UCSD-AML1 (cell line): ENCODE data around the gene TNRC6C.
A peak's percentile ranks its signal among the peaks of the same experiment; 100 is the strongest.

Source experiments
- DNase-seq: peaks from one replicate; lab custom pipeline; 2025; ENCODE audit not compliant: unreplicated experiment; lab: John Stamatoyannopoulos, UW

The TNRC6C gene

DNA sequence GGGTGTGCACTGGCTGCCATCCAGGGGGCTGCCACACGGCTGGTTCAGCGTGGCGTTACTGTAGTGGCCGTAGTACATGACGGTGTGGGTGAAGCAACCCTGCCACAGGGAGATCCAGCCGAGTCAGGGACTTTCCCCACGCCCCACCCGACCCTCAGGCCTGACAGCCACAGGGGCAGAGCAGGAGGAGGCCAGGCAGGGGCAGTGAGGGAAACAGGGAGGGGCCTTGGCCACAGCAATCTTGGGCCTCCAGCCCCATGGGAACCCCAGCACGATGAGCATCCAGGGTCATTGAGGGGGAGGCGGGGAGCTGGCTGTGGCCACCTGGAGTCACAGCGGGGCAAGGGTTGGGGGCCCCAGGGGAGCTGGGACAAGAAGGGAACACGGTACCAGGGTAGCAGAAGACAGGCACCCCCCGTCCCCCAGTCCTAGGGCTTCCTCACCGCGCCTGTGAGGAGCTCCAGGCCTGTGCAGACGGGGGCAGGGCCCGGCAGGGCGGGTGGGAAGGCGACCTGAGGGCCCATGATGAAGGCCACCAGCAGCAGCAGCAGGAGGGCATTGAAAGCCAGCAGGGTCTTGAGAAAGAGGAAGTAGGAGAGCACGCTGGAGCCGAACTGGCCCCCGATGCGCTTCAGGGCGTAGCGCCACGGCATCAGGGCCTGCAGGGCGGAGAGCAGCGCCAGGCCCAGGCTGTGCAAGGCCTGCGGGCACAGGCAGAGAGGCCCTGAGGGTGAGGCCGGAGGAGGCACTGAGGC, 165.8 kb downstream of the TNRC6C start:
- peak; percentile 34 for DNase-seq

DNA sequence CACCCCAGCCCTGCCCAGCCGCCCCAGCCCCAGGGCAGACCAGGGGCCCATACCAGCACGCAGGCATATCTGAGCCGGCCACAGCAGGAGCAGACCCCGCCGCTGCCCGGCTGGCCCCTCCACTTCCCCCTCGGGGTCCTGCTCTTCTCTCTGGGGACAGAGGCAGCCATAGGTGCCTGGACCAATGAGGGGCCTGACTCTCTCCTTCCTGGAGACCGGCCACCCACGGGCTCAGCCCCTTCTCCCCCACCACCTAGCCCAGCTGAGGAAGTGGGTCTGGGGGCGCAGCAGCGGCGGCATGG, 166.3 kb downstream of the TNRC6C start:
- no peak for DNase-seq

DNA sequence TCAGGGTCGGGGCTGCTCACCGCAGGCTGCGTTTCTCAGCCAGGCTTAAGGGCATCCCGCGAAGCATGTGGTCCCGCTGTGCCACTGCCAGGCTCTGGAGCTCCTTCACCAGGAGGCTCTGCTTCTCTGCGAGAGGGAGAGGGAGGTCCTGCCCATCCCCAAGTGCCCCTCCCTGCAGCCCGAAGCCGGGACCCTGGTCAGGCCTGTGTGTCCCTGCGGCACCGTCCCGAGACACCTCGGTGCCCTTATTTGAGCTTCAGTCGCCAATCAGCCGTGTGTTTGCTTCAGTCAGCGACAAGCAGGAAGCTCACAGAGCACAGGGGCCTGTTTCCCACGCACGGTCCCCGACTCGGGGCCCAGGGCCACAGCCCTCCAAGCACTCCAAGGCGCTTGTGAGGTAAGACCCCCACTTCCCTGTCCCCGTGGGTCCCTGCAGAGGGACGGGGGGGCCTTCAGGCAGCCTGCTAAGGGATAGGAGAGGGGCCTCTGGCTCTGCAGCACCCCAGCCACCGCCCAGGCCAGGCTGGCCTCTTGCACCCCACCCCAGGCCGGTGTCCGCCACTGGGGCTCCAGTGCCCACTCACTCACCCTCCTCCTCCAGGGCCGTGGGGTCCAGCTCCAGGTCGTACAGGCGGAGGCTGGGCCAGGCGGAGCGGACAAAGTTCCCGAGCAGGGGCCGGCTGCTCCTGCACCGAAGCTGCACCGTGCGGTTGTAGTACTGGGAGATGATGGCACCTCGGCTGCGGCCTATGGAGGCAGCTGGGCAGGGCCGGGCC, 166.8 kb downstream of the TNRC6C start:
- DNase-seq: no peak

DNA sequence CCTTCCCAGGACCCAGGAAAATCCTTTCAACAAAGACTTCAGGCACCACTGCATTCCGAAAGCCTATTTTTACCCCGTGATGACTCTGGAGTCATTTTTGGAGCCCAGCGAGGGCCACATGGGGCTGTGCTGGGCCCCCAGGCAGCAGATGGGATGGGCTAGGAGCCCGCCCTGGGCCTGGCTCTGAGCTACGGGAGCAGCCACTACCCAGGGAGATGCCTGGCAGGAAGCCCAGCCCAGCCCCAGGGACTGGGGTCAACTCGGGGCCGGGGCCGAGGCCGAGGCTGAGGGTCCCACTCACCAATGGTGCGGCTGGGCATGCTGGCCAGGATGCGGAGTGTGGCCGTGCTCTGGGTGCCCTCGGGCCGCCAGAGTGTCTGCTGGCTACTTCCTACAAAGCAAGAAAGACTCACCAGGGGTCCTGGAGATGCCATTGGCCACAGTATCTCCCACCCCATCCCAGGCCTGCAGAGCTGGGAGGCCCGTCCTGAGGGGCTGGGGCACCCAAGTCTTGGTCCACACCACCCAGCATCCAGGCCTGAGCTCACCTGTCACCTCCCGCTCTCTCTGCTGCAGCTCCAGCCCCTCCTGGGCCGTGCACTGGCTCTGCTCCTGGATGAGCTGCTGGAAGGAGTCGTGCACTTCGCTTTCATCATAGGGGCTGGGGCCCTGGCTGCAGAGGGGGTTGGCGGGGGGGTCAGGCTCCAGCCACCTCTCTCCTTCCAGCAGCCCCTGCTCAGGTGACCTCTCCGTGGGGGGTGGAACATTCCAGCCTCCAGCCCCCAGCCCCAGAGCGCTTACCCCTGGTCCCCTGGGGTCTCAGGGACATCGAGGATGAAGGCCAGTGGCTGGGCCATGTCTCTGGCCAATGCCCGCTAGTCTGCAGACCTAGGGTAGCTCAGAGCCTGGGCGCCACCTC, 167.7 kb downstream of the TNRC6C start:
- DNase-seq: no peak

DNA sequence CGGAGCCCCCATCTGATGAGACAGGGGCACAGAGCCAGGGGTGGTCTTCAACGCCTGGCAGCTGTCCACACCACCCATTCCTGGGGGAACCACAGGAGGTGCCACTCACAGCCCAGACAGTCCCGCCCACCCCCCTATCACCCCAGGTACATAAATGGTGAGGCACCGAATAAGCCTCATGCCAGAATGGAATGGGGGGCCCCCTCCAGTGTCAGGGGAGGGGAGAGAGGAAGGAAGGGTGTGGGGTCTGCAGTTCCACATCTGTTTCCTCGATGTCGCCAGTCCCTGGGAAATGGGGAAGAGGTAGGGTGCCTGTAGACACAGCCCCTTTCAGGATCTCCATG, 168.4 kb downstream of the TNRC6C start:
- no peak for DNase-seq

DNA sequence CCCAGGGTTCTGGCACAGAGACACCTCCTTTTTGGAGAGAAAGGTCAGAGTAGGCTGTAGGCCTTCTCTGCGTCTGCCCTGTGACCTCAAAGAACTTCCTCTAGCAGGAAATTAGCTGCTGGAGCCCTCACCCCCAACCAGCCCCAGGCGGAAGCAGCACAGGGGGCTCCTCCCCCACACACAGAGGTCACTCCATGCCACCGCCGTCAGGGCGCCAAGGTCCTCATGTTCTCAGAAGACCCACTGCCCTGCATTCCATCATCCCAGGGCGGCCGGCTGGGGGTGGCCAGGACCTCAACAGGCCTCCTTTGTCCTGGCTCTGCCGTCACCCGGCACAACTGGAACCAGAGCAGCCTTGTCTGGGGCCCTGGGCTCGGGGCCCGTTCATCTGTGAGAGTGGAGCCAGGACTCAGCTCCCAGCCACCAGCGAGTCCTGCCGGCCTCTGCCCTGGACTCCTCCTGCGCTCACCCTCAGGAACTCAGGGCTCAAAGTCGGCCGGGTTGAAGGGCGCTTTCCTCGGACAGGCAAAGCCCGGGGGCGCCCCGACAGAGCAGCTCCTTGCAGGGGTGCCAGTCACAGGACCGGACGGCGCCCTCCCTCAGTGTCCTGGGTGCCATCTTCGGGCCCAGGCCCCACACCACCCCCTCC, 168.9 kb downstream of the TNRC6C start:
- peak; percentile 87 for DNase-seq

DNA sequence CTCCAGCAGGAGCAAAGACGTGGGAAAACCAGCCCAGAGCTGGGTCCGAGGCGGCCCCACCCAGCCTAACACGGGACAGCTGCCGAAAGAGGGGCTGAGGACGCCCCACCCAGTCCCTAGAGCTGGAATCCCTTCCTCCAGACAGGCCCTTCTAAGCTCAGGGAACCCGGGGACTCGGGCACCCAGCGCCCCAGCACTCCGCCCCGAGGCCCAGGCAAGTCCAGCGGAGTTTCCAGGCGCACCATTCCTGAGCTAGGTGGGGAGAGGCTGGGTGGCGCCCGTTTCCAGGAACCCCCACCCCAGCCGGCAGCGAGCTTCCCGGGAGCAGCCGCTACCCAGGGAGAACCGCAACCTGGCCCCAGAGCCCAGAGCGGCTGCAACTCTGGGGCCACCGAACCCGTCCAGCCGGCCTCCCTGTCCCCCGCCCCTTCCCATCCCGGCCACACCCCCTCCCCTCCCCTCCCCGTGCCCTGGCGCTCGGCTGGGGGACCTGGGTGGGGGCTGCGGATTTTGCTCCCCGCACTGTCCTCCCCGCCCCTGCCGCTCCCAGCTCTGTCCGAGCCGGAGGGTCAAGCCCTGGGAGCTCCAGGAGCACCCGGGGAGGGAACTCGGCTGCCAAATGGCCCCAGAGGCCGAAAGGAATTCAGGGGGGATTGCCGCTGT, 169.5 kb downstream of the TNRC6C start:
- peak; percentile 65 for DNase-seq

DNA sequence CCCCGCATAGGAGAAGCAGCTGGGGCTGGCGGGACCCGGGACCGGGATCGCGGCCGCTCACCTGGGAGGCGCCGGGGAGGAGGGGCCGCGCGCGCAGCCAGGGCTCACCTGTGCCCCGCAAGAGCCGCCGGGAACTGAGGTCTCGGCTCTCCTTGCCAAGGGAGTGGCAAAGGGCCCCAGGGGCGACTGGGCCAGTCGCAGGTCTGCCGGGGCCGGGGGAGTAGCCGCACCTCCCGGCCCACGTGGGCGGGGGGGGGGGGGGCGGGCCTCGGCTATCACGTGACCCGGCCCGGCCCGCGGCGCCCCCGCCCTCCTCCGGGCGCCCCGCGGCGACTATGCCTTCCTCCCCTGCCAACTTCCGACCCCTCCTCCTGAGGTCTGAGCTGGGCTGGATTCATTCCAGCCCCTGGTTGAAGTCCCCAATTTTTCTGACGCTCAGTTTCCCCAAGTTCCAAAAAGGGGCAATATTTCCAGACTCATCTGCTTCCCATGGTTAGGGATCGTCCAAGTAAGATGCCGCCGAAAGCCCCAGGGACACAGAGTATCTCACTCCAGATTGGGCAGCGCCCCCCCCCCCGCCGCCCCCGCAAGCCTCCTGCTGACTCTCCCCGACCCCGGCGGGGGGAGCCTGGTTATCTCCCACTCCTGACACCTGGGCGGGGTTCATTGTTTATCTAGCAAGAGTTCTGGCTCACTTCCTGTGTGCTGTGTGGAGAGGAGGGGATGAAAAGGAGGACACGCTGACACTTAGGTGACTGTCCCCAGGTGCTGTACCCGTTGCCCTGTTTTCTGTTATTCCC, 170.2 kb downstream of the TNRC6C start, which contains the start of gene TMC6:
Gene TMC6 (minus strand): TSS at position 205 of the 800 bp plus-strand sequence. CDS start 1,923 bp downstream, outside the sequence.
- peak; percentile 87 for DNase-seq

DNA sequence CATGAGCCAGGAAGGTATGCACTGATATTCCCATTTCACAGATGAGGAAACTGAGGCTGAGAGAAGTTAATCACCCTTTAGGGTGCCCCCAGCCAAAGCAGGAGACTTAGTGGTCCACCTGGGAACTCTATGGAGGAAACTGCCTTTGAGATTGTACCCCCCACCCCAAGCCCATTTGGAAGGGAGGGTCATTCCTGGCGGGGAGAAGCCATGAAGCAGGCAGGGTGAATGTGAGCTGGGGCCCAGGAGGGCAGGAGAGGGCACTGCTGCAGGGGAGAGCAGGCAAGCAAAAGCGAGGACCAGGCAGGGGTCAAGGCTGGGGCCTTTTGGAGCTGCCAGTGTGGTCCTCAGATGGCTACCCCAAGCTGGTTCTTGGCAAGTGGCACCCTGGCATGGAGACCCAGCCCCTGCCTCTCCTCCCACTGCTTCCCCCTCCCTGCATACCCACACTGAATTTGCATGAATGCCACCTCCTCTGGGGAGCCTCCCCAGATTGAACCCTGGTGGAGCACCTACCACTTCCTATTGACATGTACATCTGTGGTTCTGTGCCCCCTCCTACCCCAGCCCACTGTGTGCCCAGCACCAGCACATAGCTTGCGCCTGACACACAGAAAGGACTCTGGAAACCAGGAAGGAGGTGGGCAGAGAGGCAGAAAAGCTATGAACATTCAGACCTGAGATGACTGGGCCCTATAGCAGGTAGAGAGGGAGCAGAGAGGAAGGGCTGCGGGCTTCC, 171.0 kb downstream of the TNRC6C start:
- DNase-seq: peak; percentile 54

DNA sequence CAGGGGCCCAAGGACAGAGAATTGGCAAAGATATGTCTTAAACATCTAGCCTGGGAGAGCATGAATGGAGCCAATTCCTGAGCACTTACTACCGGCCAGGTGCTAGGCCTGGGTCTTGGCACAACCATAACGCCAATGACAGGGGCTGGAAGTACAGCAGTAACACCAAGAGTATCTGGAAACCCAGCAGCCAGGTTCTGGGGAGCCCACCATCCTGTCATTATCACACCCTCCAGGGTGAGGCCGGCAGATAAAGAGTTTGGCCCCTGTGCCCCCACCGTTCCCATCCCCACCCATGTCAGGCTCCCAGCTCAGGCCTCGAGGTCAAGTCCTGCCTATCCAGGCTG, 171.6 kb downstream of the TNRC6C start:
- no peak for DNase-seq

DNA sequence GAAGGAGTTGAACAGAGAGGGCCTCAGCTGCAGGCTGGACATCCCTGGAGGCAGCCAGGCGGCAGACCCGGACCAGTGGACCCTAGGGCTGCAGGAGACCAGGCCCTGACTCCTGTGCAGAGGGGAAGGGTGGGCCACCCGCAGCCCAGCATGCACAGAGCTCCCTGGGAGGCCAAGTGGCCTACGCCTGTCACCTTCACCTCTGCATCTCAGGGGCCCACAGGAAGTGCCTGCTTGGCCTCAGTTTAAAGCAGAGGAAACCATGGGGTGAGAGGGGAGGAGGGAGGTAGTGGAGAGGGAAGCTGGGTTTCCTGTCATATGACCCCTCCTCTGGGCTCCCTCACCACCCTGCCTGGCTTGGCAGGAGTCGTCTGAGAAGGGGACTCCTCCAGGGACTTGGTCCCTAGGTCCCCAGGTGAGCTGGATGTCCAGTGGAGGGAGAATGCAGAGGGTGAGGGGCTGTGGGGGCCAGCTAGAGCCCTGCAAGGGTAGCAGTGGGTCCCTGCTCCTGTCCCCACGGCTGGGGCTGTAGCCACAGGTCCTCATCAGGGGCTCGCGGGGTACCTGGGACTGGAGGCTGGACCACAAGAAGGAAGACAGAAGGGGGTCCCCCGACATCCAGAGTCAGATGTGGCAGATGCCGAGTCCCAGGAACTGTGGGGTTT, 172.1 kb downstream of the TNRC6C start, which contains the start of gene TMC8:
Gene TMC8 (plus strand): TSS at position 335 of the 665 bp plus-strand sequence. CDS start 818 bp downstream, outside the sequence.
- peak; percentile 86 for DNase-seq

DNA sequence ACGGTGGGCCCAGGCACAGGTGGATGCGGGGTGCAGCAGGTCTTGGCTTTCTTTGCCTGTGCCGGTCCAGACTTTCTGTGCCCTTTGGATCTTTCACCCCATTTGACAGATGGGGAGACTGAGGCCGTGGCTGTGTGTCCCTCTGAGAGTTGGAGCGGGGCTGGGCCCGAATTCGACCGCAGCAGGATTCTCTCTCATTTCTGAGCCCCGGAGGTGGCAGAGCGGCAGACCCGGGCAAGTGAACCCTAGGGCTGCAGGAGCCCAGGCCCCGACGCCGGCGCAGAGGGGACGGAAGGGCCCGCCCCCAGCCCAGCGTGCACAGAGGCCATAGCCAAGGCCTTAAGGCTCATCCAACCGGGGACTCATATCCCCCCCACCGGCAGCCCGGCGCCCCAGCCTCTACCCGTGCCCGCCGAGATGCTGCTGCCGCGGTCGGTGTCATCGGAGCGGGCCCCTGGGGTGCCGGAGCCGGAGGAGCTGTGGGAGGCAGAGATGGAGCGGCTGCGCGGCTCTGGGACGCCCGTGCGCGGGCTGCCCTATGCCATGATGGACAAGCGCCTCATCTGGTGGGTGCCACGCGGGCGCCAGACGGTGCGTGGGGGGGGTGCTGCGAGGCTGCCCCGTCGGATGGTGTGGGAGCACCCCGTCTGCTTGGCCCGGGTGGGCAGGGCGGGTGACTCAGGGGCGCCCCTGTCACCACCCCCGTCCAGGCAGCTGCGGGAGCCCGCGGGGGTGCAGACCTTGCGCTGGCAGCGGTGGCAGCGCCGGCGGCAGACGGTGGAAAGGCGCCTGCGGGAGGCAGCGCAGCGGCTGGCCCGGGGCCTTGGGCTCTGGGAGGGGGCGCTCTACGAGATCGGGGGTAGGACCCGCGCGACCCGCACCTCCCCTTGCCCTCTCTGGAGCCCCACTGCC, 172.9 kb downstream of the TNRC6C start:
- peak; percentile 48 for DNase-seq

DNA sequence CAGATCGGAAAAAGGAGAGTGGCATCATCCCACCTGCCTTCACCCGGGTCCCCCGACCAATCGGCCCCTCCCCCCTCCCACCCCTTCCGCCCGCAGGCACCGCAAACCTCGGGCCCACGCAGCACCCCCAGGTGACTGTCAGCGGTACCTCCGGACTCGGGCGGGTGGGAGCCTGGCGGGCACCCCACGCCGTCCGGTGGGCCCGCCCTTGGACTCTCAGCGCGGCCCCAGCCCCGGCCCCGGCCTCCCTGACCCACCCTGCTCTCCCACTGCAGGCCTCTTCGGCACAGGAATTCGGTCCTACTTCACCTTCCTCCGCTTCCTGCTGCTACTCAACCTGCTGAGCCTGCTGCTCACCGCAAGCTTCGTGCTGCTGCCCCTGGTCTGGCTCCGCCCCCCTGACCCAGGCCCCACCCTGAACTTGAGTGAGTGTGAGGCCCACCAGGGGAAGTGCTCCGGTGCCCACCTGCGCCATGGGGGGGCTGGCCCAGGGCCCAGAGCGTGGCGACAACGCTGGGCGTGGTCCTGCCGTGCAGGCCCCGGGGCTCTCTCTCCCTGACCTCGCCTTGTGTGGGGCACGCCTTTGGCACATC, 173.7 kb downstream of the TNRC6C start:
- DNase-seq: peak; percentile 66

DNA sequence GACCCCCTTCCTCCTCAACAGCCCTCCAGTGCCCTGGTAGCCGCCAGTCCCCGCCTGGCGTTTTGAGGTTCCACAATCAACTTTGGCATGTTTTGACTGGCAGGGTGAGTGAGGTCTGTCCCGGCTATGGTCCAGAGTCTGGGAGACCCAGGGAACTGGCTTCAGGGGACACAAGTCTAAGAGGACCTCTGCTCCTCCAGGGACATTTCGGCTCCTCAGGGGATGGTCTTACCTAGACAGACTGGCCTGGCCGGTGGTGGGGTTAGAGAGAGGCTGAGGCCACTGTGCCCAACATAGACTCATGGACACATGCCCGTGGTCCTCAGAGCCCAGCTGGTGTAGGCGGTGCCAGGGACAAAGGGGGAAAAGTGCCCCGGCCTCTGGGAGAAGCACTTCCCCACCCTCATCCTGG, 174.3 kb downstream of the TNRC6C start:
- no peak for DNase-seq

DNA sequence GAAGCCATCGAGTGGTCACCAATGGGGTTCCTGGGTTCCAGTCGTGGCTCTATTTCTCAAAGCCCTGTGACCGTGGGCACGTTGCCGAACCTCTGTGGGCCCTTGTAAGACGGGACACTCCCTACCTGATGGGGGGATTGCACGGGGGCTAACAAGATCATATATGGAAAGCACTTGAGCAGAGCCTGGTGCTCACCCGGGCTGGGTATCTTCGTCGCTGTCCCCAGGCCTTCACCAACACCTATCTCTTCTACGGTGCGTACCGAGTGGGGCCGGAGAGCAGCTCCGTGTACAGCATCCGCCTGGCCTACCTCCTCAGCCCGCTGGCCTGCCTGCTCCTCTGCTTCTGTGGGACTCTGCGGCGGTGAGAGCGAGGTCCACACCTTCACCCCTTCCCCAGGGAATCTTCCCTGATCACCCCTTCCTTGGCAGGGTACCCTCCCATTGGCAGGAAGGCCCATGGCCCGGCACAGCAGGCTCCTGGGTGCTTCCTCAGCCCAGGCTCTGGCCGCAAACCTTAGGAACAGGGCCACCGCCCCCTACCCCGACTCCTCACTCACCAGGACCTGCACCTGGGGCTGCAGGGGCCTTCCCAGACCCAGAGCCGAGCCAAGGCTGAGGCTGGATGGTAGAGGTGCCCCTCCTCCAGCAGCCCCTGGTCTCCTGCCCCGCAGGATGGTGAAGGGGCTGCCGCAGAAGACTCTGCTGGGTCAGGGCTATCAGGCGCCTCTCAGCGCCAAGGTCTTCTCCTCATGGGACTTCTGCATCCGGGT, 174.9 kb downstream of the TNRC6C start:
- DNase-seq: no peak
